HepG2 (cell line): Measurements from ENCODE around the gene BBOF1. TPM values are rescaled to one million over a fixed set of nuclear protein-coding genes. Genes with fewer than 3 reads are reported as not detected.

Experiments used
- ATAC-seq: fragments of 200-7000 bp; cut with Tn5 transposase; 3 replicates; pipeline ENCODE4 v1.9.1; 2020; ENCODE audit warnings: mild to moderate bottlenecking, moderate library complexity
- BruUV-seq: library from RNA; stranded (reverse); fragments of 400-500 nt; replicated peaks from 2 replicates; lab custom pipeline; 2021; lab: Mats Ljungman, UMichigan
- CTCF ChIA-PET: fragments of 300-600 bp; formaldehyde crosslinking; extraction: SDS; loops from one replicate; lab custom pipeline; 2021; ENCODE audit warnings: low total read pairs, inconsistent platforms, low intra/inter-chr PET ratio; lab: Yijun Ruan, JAX
- POLR2A ChIA-PET: fragments of 350-600 bp; sonication (Branson Sonifier 250); formaldehyde crosslinking; loops from one replicate; lab custom pipeline; 2020; ENCODE audit warnings: antibody characterized with exemption, inconsistent platforms; lab: Yijun Ruan, JAX
- DNase-seq: peaks from one replicate; pipeline ENCODE4 v3.0.0-alpha.2; 2015; ENCODE audit warnings: low spot score
- FAIRE-seq: peaks from 3 replicates; lab custom pipeline; 2011; peaks lifted over from hg19 to GRCh38; lab: Jason Lieb, UNC
- H2AFZ ChIP-seq: one replicate; pipeline ENCODE4 v1.6.1; 2011; ENCODE audit warnings: low read length, inconsistent platforms
- H3K27ac ChIP-seq: fragments of 300-600 bp; 3 replicates; pipeline ENCODE4 v1.8.0; 2011; ENCODE audit warnings: mixed run types, mild to moderate bottlenecking, mixed read lengths, low read length, inconsistent platforms; ENCODE audit not compliant: insufficient read depth; ENCODE audit errors: extremely low read length
- H3K27me3 ChIP-seq, 2 experiments: fragments of 200-600 bp in 1 of 2; 2 replicates in 1 of 2; 3 replicates in 1 of 2; pipeline versions ENCODE4 v1.6.0 to v1.8.0; 2011; ENCODE audit warnings: low read length in 2 of 2, mild to moderate bottlenecking in 2 of 2, moderate library complexity in 2 of 2, inconsistent platforms in 1 of 2; ENCODE audit not compliant: insufficient read depth in 2 of 2, control insufficient read depth in 1 of 2
- H3K36me3 ChIP-seq, 2 experiments: fragments of 200-600 bp in 1 of 2; replicated peaks in 1 of 2; 2 replicates in 1 of 2; 3 replicates in 1 of 2; pipeline versions ENCODE4 v1.5.1 to v1.8.0; 2011; ENCODE audit warnings: low read length in 2 of 2, inconsistent platforms in 1 of 2; ENCODE audit not compliant: insufficient read depth in 2 of 2, control insufficient read depth in 1 of 2
- H3K4me1 ChIP-seq: 2 replicates; pipeline ENCODE4 v1.5.1; 2012; ENCODE audit warnings: low read length, inconsistent platforms; ENCODE audit not compliant: insufficient read depth
- H3K4me2 ChIP-seq: 2 replicates; pipeline ENCODE4 v1.6.0; 2011; ENCODE audit warnings: low read depth, low read length, inconsistent platforms
- H3K4me3 ChIP-seq, 3 experiments: fragments of 200-600 bp in 1 of 3; sonication (generic), shearing (Covaris generic) in 1 of 3; replicated peaks in 1 of 3; 2 replicates each; pipeline ENCODE4 v1.5.1; 2011 to 2016; ENCODE audit warnings: low read length in 3 of 3, inconsistent platforms in 2 of 3, low read depth in 2 of 3, mild to moderate bottlenecking in 2 of 3, control low read depth in 1 of 3, mixed read lengths in 1 of 3; ENCODE audit not compliant: insufficient read depth in 1 of 3
- H3K79me2 ChIP-seq: one replicate; pipeline ENCODE4 v1.6.1; 2011; ENCODE audit warnings: low read length, inconsistent platforms; ENCODE audit not compliant: insufficient read depth
- H3K9ac ChIP-seq: 2 replicates; pipeline ENCODE4 v1.6.0; 2011; ENCODE audit warnings: mild to moderate bottlenecking, low read depth, low read length, inconsistent platforms; ENCODE audit not compliant: insufficient read depth
- H3K9me3 ChIP-seq: 2 replicates; pipeline ENCODE4 v1.5.1; 2012; ENCODE audit warnings: mild to moderate bottlenecking, low read length
- H4K20me1 ChIP-seq: 2 replicates; pipeline ENCODE4 v1.6.0; 2011; ENCODE audit warnings: inconsistent platforms, mild to moderate bottlenecking, low read length, moderate library complexity; ENCODE audit not compliant: insufficient read depth
- GTF2F1 ChIP-seq: fragments of 150-350 bp; IDR thresholded peaks from 2 replicates; pipeline ENCODE4 v1.6.1; 2014; ENCODE audit warnings: low read length
- MEIS2 ChIP-seq: sonication (generic); formaldehyde crosslinking; IDR thresholded peaks from 2 replicates; pipeline ENCODE4 v1.9.0; 2021; ENCODE audit warnings: mild to moderate bottlenecking, missing genetic modification reagents
- WGBS: methylation state at CpG from one replicate; pipeline ENCODE4 v1.1.6; 2017; ENCODE audit warnings: low lambda C conversion rate; 5-methylcytosine and 5-hydroxymethylcytosine counted together
- in situ Hi-C: cut with HindIII; loops from 2 replicates; pipeline ENCODE4 v1.10.0; 2017; ENCODE audit warnings: low pct_unique_long_range_greater_than_20kb; ENCODE audit not compliant: extremely low pct_ligation_motif_present
- intact Hi-C: fragments of 100-400 bp; cut with micrococcal nuclease; formaldehyde crosslinking; loops from one replicate; pipeline ENCODE4 v1.10.0; 2022; ENCODE audit not compliant: unreplicated experiment
- polyA plus RNA-seq, 8 experiments: library from polyadenylated mRNA; depleted of rRNA in 3 of 8; stranded (reverse) in 7 of 8; unstranded in 1 of 8; fragments of >200 nt; fragmentation: Illumina TruSeq in 4 of 8; extraction: Trizol in 4 of 8; gene quantifications; 2 replicates each; pipeline versions ENCODE4 v1.2.1 to v1.2.3, GENCODE V29; 2011 to 2016; ENCODE audit warnings: low read depth in 4 of 8, missing spikeins in 1 of 8, mixed read lengths in 1 of 8; ENCODE audit not compliant: insufficient read depth in 1 of 8
- total RNA-seq, 5 experiments: library from RNA; depleted of rRNA; stranded (reverse); fragments of >200 nt; fragmentation: Illumina TruSeq; extraction: Trizol; gene quantifications; 2 replicates each; pipeline ENCODE4 v1.2.3, GENCODE V29; 2016; ENCODE audit warnings: low read depth in 1 of 5
- TF ChIP-seq, protein P1 (sequence below), 2 experiments: sonication (generic) in 1 of 2; formaldehyde crosslinking in 1 of 2; IDR thresholded peaks; 2 replicates each; pipeline versions ENCODE4 v1.6.1 to v1.9.0; 2014 to 2022; ENCODE audit warnings: antibody characterized with exemption in 1 of 2, borderline replicate concordance in 1 of 2, inconsistent platforms in 1 of 2, low read depth in 1 of 2, missing genetic modification reagents in 1 of 2
- TF ChIP-seq, protein P2 (sequence below): sonication (generic); formaldehyde crosslinking; IDR thresholded peaks from 2 replicates; pipeline ENCODE4 v1.5.0; 2020; ENCODE audit warnings: mild to moderate bottlenecking, missing genetic modification reagents
- TF ChIP-seq, protein P3 (sequence below): IDR thresholded peaks from 2 replicates; pipeline ENCODE4 v1.6.1; 2016; ENCODE audit warnings: mild to moderate bottlenecking, missing biosample characterization, missing genetic modification reagents

BBOF1 gene
- total and polyA plus RNA-seq, 2 of the 13 experiments (the other 11 are each of a cell fraction or from before 2014, with no cell fraction given) = 1.6 to 2.3 TPM

DNA sequence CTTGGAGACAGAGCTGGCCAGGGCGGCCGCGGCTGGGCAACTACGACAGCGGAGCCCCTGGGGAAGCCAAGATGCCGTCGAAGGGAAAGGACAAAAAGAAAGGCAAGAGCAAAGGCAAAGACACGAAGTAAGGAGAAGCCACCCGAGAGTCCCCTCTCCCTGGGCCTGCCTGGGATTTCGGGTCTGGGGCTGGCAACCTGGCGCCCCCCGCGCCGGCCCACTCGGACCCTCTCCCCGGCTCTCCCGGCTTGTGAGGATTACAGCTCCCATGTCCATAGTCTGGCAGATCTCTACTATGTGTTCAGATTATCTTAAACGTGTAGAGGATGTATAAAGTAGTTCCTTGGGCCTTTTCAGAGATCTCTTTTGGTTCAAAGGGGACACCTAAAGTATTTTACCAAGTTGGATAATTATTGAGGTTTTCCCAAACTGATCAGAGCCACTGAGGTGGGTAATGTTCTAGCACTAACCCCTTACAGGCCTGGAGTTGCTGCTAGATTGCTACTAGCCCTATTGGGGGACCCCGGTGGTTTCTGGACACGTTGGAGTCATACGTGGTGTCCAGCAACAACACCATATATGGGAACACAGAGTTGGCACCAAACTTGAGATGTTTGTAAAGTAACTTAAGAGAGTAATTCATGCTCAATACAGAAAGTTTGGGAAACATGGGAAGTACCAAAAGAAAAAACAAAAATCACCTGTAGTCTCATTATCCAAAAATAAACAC lies 424 bp downstream of the BBOF1 start (continued):
- TF ChIP-seq, protein P1, sequence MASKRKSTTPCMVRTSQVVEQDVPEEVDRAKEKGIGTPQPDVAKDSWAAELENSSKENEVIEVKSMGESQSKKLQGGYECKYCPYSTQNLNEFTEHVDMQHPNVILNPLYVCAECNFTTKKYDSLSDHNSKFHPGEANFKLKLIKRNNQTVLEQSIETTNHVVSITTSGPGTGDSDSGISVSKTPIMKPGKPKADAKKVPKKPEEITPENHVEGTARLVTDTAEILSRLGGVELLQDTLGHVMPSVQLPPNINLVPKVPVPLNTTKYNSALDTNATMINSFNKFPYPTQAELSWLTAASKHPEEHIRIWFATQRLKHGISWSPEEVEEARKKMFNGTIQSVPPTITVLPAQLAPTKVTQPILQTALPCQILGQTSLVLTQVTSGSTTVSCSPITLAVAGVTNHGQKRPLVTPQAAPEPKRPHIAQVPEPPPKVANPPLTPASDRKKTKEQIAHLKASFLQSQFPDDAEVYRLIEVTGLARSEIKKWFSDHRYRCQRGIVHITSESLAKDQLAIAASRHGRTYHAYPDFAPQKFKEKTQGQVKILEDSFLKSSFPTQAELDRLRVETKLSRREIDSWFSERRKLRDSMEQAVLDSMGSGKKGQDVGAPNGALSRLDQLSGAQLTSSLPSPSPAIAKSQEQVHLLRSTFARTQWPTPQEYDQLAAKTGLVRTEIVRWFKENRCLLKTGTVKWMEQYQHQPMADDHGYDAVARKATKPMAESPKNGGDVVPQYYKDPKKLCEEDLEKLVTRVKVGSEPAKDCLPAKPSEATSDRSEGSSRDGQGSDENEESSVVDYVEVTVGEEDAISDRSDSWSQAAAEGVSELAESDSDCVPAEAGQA (IDR thresholded peaks at IDR 0.05; ENCODE audit: low read depth) = peak; percentile 37; the same call in 1 of the 2 replicates
- TF ChIP-seq, protein P1 (CRISPR knock-in tag; IDR thresholded peaks at IDR 0.05; ENCODE audit: borderline replicate concordance) = no peak
- no peak for TF ChIP-seq GTF2F1

DNA sequence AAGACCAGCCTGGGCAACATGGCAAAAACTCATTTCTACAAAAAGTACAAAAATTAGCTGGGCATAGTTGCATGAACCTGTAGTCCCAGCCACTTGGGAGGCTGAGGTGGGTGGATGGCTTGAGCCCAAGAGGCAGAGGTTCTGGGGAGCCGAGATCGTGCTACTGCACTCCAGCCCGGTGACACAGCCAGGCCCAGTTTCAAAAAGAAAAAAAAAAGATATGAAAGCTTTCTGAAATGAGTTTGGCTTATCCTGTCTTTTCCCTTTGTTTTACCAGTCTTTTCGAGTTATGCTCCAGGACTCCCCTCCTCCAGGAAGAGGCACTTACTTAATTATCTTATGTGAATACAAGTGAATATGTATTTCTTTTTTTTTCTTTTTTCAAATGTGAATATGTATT lies 3.2 kb downstream of the BBOF1 start:
- no TSS peak for BruUV-seq
- H3K27ac ChIP-seq = peak overlapping the region; percentile 81
- 98% methylated on average over 4 of the region's 4 CpGs for WGBS

More for the DNA sequence above, 3.2 kb downstream of the BBOF1 start:
- Histone ChIP-seq H3K4me1 (peaks cover 36% of the 10 kb centered on the region), H3K27me3 (no peaks in the 10 kb centered on the region), H4K20me1 (no peaks in the 10 kb centered on the region), H3K36me3 (no peaks in the 10 kb centered on the region), H2AFZ (no peak overlapping the region), H3K4me3 (no peak overlapping the region), H3K9me3 (no peaks in the 10 kb centered on the region), H3K9ac (peak overlapping the region; percentile 56), H3K79me2 (peaks cover 13% of the 10 kb centered on the region), H3K4me2 (no peak overlapping the region; the same call in 1 of the 2 replicates)
- ATAC-seq (no peak), FAIRE-seq (no peak), DNase-seq (no peak)
- TF ChIP-seq MEIS2 (CRISPR knock-in tag) = no peak
- TF ChIP-seq, protein P2, sequence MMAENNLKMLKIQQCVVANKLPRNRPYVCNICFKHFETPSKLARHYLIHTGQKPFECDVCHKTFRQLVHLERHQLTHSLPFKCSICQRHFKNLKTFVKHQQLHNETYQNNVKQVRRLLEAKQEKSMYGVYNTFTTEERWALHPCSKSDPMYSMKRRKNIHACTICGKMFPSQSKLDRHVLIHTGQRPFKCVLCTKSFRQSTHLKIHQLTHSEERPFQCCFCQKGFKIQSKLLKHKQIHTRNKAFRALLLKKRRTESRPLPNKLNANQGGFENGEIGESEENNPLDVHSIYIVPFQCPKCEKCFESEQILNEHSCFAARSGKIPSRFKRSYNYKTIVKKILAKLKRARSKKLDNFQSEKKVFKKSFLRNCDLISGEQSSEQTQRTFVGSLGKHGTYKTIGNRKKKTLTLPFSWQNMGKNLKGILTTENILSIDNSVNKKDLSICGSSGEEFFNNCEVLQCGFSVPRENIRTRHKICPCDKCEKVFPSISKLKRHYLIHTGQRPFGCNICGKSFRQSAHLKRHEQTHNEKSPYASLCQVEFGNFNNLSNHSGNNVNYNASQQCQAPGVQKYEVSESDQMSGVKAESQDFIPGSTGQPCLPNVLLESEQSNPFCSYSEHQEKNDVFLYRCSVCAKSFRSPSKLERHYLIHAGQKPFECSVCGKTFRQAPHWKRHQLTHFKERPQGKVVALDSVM (CRISPR knock-in tag) = 0 out of 2 replicates have a peak, but pooled peaks have one; percentile 4
- TF ChIP-seq, protein P3, sequence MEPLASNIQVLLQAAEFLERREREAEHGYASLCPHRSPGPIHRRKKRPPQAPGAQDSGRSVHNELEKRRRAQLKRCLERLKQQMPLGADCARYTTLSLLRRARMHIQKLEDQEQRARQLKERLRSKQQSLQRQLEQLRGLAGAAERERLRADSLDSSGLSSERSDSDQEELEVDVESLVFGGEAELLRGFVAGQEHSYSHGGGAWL = no peak
- ChIA-PET POLR2A (interaction anchor here (1.0 to 1.6 kb wide), 3 partner anchors 26 to 72 kb away, joined by 3 to 16 read pairs (median 3); partner anchors contain the start of genes COQ6 and FAM161B), CTCF (no interaction called here)
- in situ Hi-C loops (no loop called here), intact Hi-C loops (no loop called here)
